Neuronal stem cell (in vitro differentiated cells): ENCODE data around the gene DOCK4.

Experiments
- DNase-seq: peaks from one replicate; pipeline ENCODE4 v3.0.0-alpha.2; 2013; ENCODE audit warnings: low spot score
- H2AFZ ChIP-seq: one replicate; pipeline ENCODE4 v1.6.1; 2013; ENCODE audit warnings: mild to moderate bottlenecking, low read length, inconsistent platforms
- H2AK5ac ChIP-seq: 2 replicates; pipeline ENCODE4 v1.6.1; 2013; ENCODE audit warnings: low read depth, mild to moderate bottlenecking, inconsistent platforms, low read length, moderate library complexity, mixed read lengths
- H2BK120ac ChIP-seq: 2 replicates; pipeline ENCODE4 v1.6.1; 2013; ENCODE audit warnings: low read depth, mild to moderate bottlenecking, inconsistent platforms, low read length, moderate library complexity, mixed read lengths
- H2BK12ac ChIP-seq: one replicate; pipeline ENCODE4 v1.6.1; 2013; ENCODE audit warnings: low read length, inconsistent platforms
- H2BK15ac ChIP-seq: 2 replicates; pipeline ENCODE4 v1.6.1; 2013; ENCODE audit warnings: mild to moderate bottlenecking, low read length, inconsistent platforms, mixed read lengths
- H2BK5ac ChIP-seq: one replicate; pipeline ENCODE4 v1.6.1; 2013; ENCODE audit warnings: inconsistent platforms, mild to moderate bottlenecking, low read length, moderate library complexity
- H3K14ac ChIP-seq: one replicate; pipeline ENCODE4 v1.6.1; 2013; ENCODE audit warnings: low read length, inconsistent platforms
- H3K18ac ChIP-seq: 2 replicates; pipeline ENCODE4 v1.6.1; 2013; ENCODE audit warnings: low read length, inconsistent platforms
- H3K23ac ChIP-seq: 2 replicates; pipeline ENCODE4 v1.6.1; 2013; ENCODE audit warnings: low read depth, mild to moderate bottlenecking, mixed read lengths, low read length, inconsistent platforms; ENCODE audit not compliant: poor library complexity
- H3K27ac ChIP-seq: replicated peaks from 3 replicates; pipeline ENCODE4 v1.5.1; 2013; ENCODE audit warnings: low read length, inconsistent platforms
- H3K27me3 ChIP-seq, 3 experiments: 2 replicates each; pipeline ENCODE4 v1.6.1; 2013; ENCODE audit warnings: low read length in 3 of 3, mild to moderate bottlenecking in 2 of 3, inconsistent platforms in 1 of 3, low read depth in 1 of 3, mixed read lengths in 1 of 3, moderate library complexity in 1 of 3; ENCODE audit not compliant: control insufficient read depth in 3 of 3, insufficient read depth in 3 of 3
- H3K36me3 ChIP-seq, 2 donors: replicated peaks in 1 of 2; 2 replicates each; pipeline ENCODE4 v1.6.1; 2013; ENCODE audit warnings: low read length in 2 of 2; ENCODE audit not compliant: control insufficient read depth in 2 of 2, insufficient read depth in 2 of 2
- H3K4ac ChIP-seq: 2 replicates; pipeline ENCODE4 v1.6.1; 2013; ENCODE audit warnings: inconsistent platforms, mild to moderate bottlenecking, low read length, moderate library complexity
- H3K4me1 ChIP-seq, 2 donors: 1 replicate in 1 of 2; 2 replicates in 1 of 2; pipeline ENCODE4 v1.6.1; 2013; ENCODE audit warnings: low read length in 2 of 2, low read depth in 1 of 2; ENCODE audit not compliant: control insufficient read depth in 2 of 2, insufficient read depth in 1 of 2
- H3K4me2 ChIP-seq: one replicate; pipeline ENCODE4 v1.6.1; 2013; ENCODE audit warnings: mild to moderate bottlenecking, low read length, inconsistent platforms; ENCODE audit not compliant: insufficient read depth, poor library complexity, severe bottlenecking
- H3K4me3 ChIP-seq, 2 donors: 2 replicates each; pipeline ENCODE4 v1.5.1; 2013; ENCODE audit warnings: low read length in 2 of 2, mild to moderate bottlenecking in 2 of 2, inconsistent platforms in 1 of 2, moderate library complexity in 1 of 2
- H3K79me1 ChIP-seq: one replicate; pipeline ENCODE4 v1.6.1; 2013; ENCODE audit warnings: low read depth, mild to moderate bottlenecking, inconsistent platforms, low read length, moderate library complexity
- H3K9ac ChIP-seq: one replicate; pipeline ENCODE4 v1.6.1; 2013; ENCODE audit warnings: mild to moderate bottlenecking, low read depth, low read length, inconsistent platforms; ENCODE audit not compliant: poor library complexity
- H3K9me3 ChIP-seq, 2 donors: replicated peaks in 1 of 2; 2 replicates each; pipeline versions ENCODE3 to v1.6.1; 2013; ENCODE audit warnings: low read length in 2 of 2, mild to moderate bottlenecking in 2 of 2, inconsistent platforms in 1 of 2, low read depth in 1 of 2, mixed read lengths in 1 of 2, moderate library complexity in 1 of 2; ENCODE audit not compliant: control insufficient read depth in 2 of 2, insufficient read depth in 1 of 2
- H4K8ac ChIP-seq: one replicate; pipeline ENCODE4 v1.6.1; 2013; ENCODE audit warnings: low read depth, mild to moderate bottlenecking, inconsistent platforms, low read length, moderate library complexity
- H4K91ac ChIP-seq: one replicate; pipeline ENCODE4 v1.6.1; 2013; ENCODE audit warnings: low read length, low read depth, mild to moderate bottlenecking, inconsistent platforms; ENCODE audit not compliant: poor library complexity
- WGBS, 2 donors: extraction: QIAGEN DNeasy Blood & Tissue Kit; methylation state at CpG; one replicate each; pipeline ENCODE4 v1.1.7; 2013; ENCODE audit warnings: missing lambda C conversion rate in 2 of 2, mixed read lengths in 1 of 2; ENCODE audit not compliant: insufficient read length in 2 of 2, insufficient replicate concordance in 1 of 2; ENCODE audit errors: extremely low coverage in 2 of 2; 5-methylcytosine and 5-hydroxymethylcytosine counted together

DOCK4 gene

DNA sequence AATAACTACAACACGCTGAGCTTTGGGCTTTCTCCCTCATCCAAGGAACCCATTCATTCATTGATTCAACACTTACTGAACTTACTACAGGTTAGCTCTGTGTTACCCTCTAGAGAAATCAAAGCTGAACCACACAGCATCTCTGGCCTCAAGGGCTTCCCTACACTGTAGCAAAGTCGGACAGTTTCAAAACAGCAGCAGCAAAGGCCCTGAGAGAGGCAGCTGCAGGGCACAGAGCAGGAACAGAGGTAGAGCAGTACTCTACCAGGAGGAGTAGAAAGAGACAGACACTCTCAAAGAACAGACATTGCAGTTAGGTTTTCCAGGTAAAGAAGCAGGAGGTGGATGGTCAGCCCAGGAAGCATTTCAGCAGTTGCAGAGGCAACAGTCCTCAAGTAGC, 16.1 kb downstream of the DOCK4 start:
- Histone ChIP-seq H3K9ac (no peak overlapping the region), H3K4ac (no peak overlapping the region), H4K91ac (no peak overlapping the region), H3K14ac (no peak overlapping the region), H4K8ac (no peak overlapping the region), H3K27ac (no peak overlapping the region), H3K23ac (no peak overlapping the region), H3K36me3 (no peaks in the 10 kb centered on the region), H2BK5ac (no peak overlapping the region), H3K18ac (no peak overlapping the region), H3K27me3 (no peaks in the 10 kb centered on the region), H3K4me2 (no peak overlapping the region), H3K4me1 (peaks cover 3 to 6% of the 10 kb centered on the region in 2 donors), H3K9me3 (peaks cover 0 to 4% of the 10 kb centered on the region in 2 donors), H3K4me3 (no peak overlapping the region), H2BK15ac (no peak overlapping the region), H2AFZ (no peak overlapping the region), H2BK12ac (no peak overlapping the region), H3K79me1 (no peaks in the 10 kb centered on the region), H2AK5ac (no peak overlapping the region), H2BK120ac (no peak overlapping the region)
- WGBS, 2 donors, result no CpG with 5 or more reads among the region's 2 CpGs
- no peak for DNase-seq

DNA sequence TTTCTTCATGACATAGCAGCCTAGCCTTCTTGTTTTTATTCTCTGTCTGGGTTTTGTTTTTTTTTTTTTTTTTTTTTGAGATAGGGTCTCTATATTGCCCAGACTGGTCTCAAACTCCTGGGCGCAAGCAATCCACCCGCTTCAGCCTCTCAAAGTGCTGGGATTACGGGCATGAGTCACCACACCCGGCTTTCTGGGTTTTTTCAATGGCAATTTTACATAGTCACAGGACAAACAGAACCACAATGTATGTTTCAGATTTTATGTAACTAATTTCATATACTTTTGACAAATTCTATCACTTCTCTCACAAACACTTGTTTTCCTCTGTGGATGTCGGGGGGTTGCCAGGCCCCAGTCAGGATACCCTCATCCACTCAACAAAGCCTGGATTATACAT, 16.5 kb downstream of the DOCK4 start:
- DNase-seq, result no peak
- Histone ChIP-seq H2BK120ac (no peak overlapping the region), H3K36me3 (no peaks in the 10 kb centered on the region), H3K18ac (no peak overlapping the region), H2AFZ (no peak overlapping the region), H3K27ac (no peak overlapping the region), H3K27me3 (no peaks in the 10 kb centered on the region), H3K4me1 (peaks cover 3 to 6% of the 10 kb centered on the region in 2 donors), H2BK15ac (no peak overlapping the region), H2BK12ac (no peak overlapping the region), H4K91ac (no peak overlapping the region), H3K23ac (no peak overlapping the region), H3K14ac (no peak overlapping the region), H3K9ac (no peak overlapping the region), H3K4me2 (no peak overlapping the region), H3K79me1 (no peaks in the 10 kb centered on the region), H2BK5ac (no peak overlapping the region), H2AK5ac (no peak overlapping the region), H4K8ac (no peak overlapping the region), H3K4ac (no peak overlapping the region), H3K4me3 (no peak overlapping the region), H3K9me3 (peaks cover 0 to 4% of the 10 kb centered on the region in 2 donors)
- WGBS, 2 donors, result no CpG with 5 or more reads among the region's 5 CpGs

DNA sequence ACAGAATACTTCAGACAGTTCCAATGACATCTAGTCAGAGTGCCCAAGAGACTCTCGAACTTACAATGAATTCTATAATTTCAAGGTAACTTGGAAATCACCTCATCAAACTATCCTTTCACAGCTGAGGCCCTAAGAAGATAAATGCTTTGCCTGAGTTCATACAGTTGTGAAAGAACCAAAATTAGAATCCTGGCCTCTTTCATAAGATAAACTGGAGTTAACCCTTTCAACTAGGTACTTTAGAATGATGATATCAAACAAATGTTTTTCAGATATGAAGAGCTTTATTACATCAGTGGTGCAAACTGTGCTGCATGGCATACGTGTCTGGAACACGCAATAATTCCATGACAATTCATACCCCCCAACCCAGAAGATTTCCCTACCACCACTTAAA, 17.9 kb downstream of the DOCK4 start:
- DNase-seq, result no peak
- no peak overlapping the region for H2AFZ ChIP-seq
- no peak overlapping the region for H3K9ac ChIP-seq
- no peak overlapping the region for H3K27ac ChIP-seq
- H3K4me2 ChIP-seq, result no peak overlapping the region
- H2BK12ac ChIP-seq, result no peak overlapping the region
- H3K14ac ChIP-seq, result no peak overlapping the region
- H4K91ac ChIP-seq, result no peak overlapping the region
- peaks cover 3 to 8% of the 10 kb centered on the region in 2 donors for H3K4me1 ChIP-seq
- H3K27me3 ChIP-seq, result no peaks in the 10 kb centered on the region
- H3K79me1 ChIP-seq, result no peaks in the 10 kb centered on the region
- no peaks in the 10 kb centered on the region for H3K9me3 ChIP-seq
- no peak overlapping the region for H3K4ac ChIP-seq
- no CpG with 5 or more reads among the region's 3 CpGs for WGBS, 2 donors
- H4K8ac ChIP-seq, result no peak overlapping the region
- no peak overlapping the region for H3K18ac ChIP-seq
- H2AK5ac ChIP-seq, result no peak overlapping the region
- H2BK5ac ChIP-seq, result no peak overlapping the region
- no peak overlapping the region for H2BK15ac ChIP-seq
- no peak overlapping the region for H3K4me3 ChIP-seq
- H3K23ac ChIP-seq, result no peak overlapping the region
- no peak overlapping the region for H2BK120ac ChIP-seq
- H3K36me3 ChIP-seq, result no peaks in the 10 kb centered on the region

DNA sequence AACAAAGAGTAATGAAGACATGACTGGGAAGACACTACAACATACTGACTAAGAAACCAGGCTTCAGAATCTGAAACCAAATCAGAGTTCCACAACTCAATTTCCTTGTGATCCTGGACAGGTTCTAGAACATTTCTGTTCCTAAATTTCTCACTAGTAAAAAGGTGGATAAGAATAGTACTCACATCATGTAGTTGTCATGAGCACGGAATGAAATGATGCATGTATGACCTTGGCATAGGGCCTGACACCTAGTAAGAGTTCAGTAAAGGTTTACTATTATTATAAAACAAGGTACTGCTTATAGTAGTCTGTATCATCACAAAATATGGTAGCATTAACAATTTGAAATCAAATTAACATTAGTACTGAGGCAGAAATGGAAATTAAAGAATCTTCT, 19.9 kb downstream of the DOCK4 start:
- H3K9ac ChIP-seq, result no peak overlapping the region
- no peak overlapping the region for H2BK12ac ChIP-seq
- H3K27me3 ChIP-seq, result no peaks in the 10 kb centered on the region
- H4K8ac ChIP-seq, result no peak overlapping the region
- no peak overlapping the region for H2BK15ac ChIP-seq
- peaks cover 8 to 14% of the 10 kb centered on the region in 2 donors for H3K4me1 ChIP-seq
- H3K4me2 ChIP-seq, result no peak overlapping the region
- H3K23ac ChIP-seq, result no peak overlapping the region
- H3K14ac ChIP-seq, result no peak overlapping the region
- no peaks in the 10 kb centered on the region for H3K9me3 ChIP-seq
- no peak overlapping the region for H3K27ac ChIP-seq
- no peak overlapping the region for H4K91ac ChIP-seq
- H3K36me3 ChIP-seq, result no peaks in the 10 kb centered on the region
- H3K4me3 ChIP-seq, result no peak overlapping the region
- H3K4ac ChIP-seq, result no peak overlapping the region
- H2BK120ac ChIP-seq, result no peak overlapping the region
- no peaks in the 10 kb centered on the region for H3K79me1 ChIP-seq
- H2AFZ ChIP-seq, result no peak overlapping the region
- H3K18ac ChIP-seq, result no peak overlapping the region
- no peak overlapping the region for H2BK5ac ChIP-seq
- WGBS, 2 donors, result no CpG with 5 or more reads among the region's 1 CpG
- no peak overlapping the region for H2AK5ac ChIP-seq
- DNase-seq, result no peak
